NCI-H1436 treated with DMSO at 0.1 percent for 48 hours (cell line): Measurements from ENCODE around the gene TPP2.

ENCODE experiments used
- DNase-seq: peaks from one replicate; lab custom pipeline; 2025; lab: John Stamatoyannopoulos, UW

The TPP2 gene

GRCh38 chr13:102694937-102695336 is 98.2 kb downstream of the TPP2 start, which contains the start of gene METTL21C:
Gene METTL21C, minus strand, starts transcription at chr13:102695044. Its CDS starts 546 bp downstream, at chr13:102694498.
- DNase-seq: no peak

- DNase-seq: no peak
Measured at GRCh38 chr13:102696465-102696864, 99.7 kb downstream of the TPP2 start.

- DNase-seq: no peak
Measured at GRCh38 chr13:102697264-102697663, 100.5 kb downstream of the TPP2 start.

- DNase-seq: no peak
Measured at GRCh38 chr13:102697929-102698648, 101.3 kb downstream of the TPP2 start.

- DNase-seq: no peak
Measured at GRCh38 chr13:102698649-102698980, 101.8 kb downstream of the TPP2 start.

- no peak for DNase-seq
Measured at GRCh38 chr13:102699504-102699903, 102.7 kb downstream of the TPP2 start.

- DNase-seq: no peak
Measured at GRCh38 chr13:102700088-102701031, 103.6 kb downstream of the TPP2 start.

- no peak for DNase-seq
Measured at GRCh38 chr13:102701331-102701730, 104.5 kb downstream of the TPP2 start.

GRCh38 chr13:102702965-102703725 is 106.4 kb downstream of the TPP2 start:
- DNase-seq: no peak

- DNase-seq: no peak
Measured at GRCh38 chr13:102703726-102704035, 106.9 kb downstream of the TPP2 start.

GRCh38 chr13:102704238-102705058 is 107.7 kb downstream of the TPP2 start:
- no peak for DNase-seq

GRCh38 chr13:102707467-102707866 is 110.7 kb downstream of the TPP2 start:
- DNase-seq: no peak

- DNase-seq: no peak
Measured at GRCh38 chr13:102708211-102708610, 111.4 kb downstream of the TPP2 start.

- no peak for DNase-seq
Measured at GRCh38 chr13:102708991-102709390, 112.2 kb downstream of the TPP2 start.

- no peak for DNase-seq
Measured at GRCh38 chr13:102709536-102709935, 112.8 kb downstream of the TPP2 start.

GRCh38 chr13:102710261-102710679 is 113.5 kb downstream of the TPP2 start:
- no peak for DNase-seq

- DNase-seq: no peak
Measured at GRCh38 chr13:102715447-102715846, 118.7 kb downstream of the TPP2 start.

- DNase-seq: no peak
Measured at GRCh38 chr13:102718746-102719145, 122.0 kb downstream of the TPP2 start.

- no peak for DNase-seq
Measured at GRCh38 chr13:102721800-102722231, 125.0 kb downstream of the TPP2 start.

- DNase-seq: no peak
Measured at GRCh38 chr13:102724923-102725322, 128.1 kb downstream of the TPP2 start.

- DNase-seq: no peak
Measured at GRCh38 chr13:102726430-102726829, 129.6 kb downstream of the TPP2 start.
